Measurements from ENCODE around the gene SIK2.

The SIK2 gene

DNA sequence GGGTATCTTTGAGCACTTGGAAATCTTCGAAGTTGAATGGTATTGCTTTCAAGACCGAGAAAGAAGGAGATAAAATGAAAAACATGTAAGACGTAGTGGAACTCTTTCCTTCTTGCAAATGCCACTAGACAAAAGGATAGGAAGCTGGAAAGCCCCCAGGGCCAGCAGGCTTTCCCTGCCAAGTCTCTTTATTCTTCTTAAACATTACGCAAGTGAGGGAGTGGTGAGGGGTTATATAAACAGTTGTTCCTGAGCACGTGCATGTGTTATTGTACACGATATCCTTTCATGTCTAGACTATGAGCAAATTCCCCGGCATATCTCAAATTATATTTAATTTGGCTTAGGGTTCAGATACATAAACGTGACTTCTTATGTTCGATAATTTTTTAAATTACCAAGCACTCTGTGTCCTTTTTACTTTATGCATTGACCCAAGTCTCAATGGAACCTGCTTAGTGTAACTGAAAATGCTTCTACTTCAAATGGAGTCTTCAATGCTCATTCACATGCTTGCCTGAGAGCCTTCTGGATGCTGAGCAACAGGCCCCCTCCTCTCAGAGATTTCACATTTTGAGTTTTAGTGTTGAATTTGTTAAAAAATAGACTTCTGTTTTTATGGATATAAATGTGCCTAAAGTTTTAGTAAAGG, 104.9 kb downstream of the SIK2 start:
- Histone ChIP-seq H3K4me1 (ENCODE audit: insufficient read depth, low read length) (no peaks in the 10 kb centered on the region), H3K9ac (ENCODE audit: low read depth, low read length) (no peak overlapping the region), H3K4me3 (ENCODE audit: low read depth in 1 of 2, low read length in 2 of 2) (no peak overlapping the region), H3K27ac (ENCODE audit: low read length) (no peak overlapping the region), H3K27me3 (ENCODE audit: insufficient read depth, low read length, poor library complexity) (no peaks in the 10 kb centered on the region), H3K36me3 (ENCODE audit: insufficient read depth, low read length) (peaks cover 76% of the 10 kb centered on the region), H4K20me1 (ENCODE audit: insufficient read depth, low read length) (no peaks in the 10 kb centered on the region), H3K4me2 (ENCODE audit: insufficient read depth, low read length) (no peak overlapping the region), H2AFZ (ENCODE audit: low read depth, low read length) (no peak overlapping the region), H3K9me3 (ENCODE audit: insufficient read depth, low read length, severe bottlenecking) (no peaks in the 10 kb centered on the region), H3K79me2 (ENCODE audit: insufficient read depth, low read length) (no peaks in the 10 kb centered on the region)
- TF ChIP-seq, protein P1, sequence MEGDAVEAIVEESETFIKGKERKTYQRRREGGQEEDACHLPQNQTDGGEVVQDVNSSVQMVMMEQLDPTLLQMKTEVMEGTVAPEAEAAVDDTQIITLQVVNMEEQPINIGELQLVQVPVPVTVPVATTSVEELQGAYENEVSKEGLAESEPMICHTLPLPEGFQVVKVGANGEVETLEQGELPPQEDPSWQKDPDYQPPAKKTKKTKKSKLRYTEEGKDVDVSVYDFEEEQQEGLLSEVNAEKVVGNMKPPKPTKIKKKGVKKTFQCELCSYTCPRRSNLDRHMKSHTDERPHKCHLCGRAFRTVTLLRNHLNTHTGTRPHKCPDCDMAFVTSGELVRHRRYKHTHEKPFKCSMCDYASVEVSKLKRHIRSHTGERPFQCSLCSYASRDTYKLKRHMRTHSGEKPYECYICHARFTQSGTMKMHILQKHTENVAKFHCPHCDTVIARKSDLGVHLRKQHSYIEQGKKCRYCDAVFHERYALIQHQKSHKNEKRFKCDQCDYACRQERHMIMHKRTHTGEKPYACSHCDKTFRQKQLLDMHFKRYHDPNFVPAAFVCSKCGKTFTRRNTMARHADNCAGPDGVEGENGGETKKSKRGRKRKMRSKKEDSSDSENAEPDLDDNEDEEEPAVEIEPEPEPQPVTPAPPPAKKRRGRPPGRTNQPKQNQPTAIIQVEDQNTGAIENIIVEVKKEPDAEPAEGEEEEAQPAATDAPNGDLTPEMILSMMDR (IDR thresholded peaks at IDR 0.05; ENCODE audit: borderline replicate concordance, extremely low read depth, low read length, poor library complexity, severe bottlenecking) = no peak
- TF ChIP-seq EZH2 (IDR thresholded peaks at IDR 0.05; ENCODE audit: borderline replicate concordance, low read depth, low read length, severe bottlenecking) = no peak
- no peak for ATAC-seq (ENCODE audit: insufficient read depth, low read depth)
- DNase-seq = no peak

DNA sequence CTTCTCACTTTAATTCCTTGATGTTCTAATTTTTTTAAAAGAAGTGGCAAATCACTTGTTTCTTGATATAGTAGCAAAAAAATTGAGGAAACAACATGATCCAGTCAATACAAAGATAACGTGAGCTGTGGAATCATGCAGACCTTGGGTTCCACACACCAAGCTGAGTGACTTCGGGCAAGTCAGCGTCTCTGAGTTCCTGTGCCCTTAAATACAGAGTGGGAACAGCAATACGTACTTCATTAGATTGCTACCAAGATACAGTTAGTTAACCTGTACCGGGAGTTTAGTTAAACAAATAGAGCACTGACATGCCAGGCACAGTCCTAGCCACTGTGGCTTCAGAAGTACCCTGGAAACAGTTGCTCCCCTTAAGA, 105.4 kb downstream of the SIK2 start:
- Histone ChIP-seq H3K4me2 (ENCODE audit: insufficient read depth, low read length) (no peak overlapping the region), H2AFZ (ENCODE audit: low read depth, low read length) (no peak overlapping the region), H3K27ac (ENCODE audit: low read length) (no peak overlapping the region), H3K9ac (ENCODE audit: low read depth, low read length) (no peak overlapping the region), H3K4me1 (ENCODE audit: insufficient read depth, low read length) (no peaks in the 10 kb centered on the region), H3K79me2 (ENCODE audit: insufficient read depth, low read length) (no peaks in the 10 kb centered on the region), H3K36me3 (ENCODE audit: insufficient read depth, low read length) (peaks cover 79% of the 10 kb centered on the region), H3K9me3 (ENCODE audit: insufficient read depth, low read length, severe bottlenecking) (no peaks in the 10 kb centered on the region), H3K27me3 (ENCODE audit: insufficient read depth, low read length, poor library complexity) (no peaks in the 10 kb centered on the region), H4K20me1 (ENCODE audit: insufficient read depth, low read length) (no peaks in the 10 kb centered on the region), H3K4me3 (ENCODE audit: low read depth in 1 of 2, low read length in 2 of 2) (no peak overlapping the region)
- no peak for TF ChIP-seq EZH2 (IDR thresholded peaks at IDR 0.05; ENCODE audit: borderline replicate concordance, low read depth, low read length, severe bottlenecking)
- TF ChIP-seq, protein P1 (IDR thresholded peaks at IDR 0.05; ENCODE audit: borderline replicate concordance, extremely low read depth, low read length, poor library complexity, severe bottlenecking) = no peak
- no peak for ATAC-seq (ENCODE audit: insufficient read depth, low read depth)
- no peak for DNase-seq

DNA sequence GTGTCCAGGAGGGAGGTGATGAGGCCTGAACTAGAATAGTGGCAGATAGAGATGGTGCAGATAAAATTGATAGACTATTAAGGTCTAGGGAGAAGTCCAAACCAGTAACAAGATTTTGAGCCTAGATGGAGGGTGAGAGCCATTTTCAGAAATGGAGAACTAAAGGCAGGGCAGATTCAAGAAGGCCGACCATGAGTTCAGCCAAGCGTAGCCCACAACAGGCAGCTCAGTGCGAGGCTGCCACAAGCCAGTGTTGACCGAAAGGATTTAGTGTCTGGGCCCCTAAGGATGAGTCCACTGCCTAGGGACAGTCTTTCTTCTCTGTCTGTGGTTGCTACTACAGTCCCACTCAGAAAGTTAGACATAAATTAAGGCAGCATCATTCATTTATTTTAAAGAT, 112.3 kb downstream of the SIK2 start:
- H3K27me3 ChIP-seq (ENCODE audit: insufficient read depth, low read length, poor library complexity) = no peaks in the 10 kb centered on the region
- no peak overlapping the region for H3K4me3 ChIP-seq (ENCODE audit: low read depth in 1 of 2, low read length in 2 of 2)
- TF ChIP-seq, protein P1 (IDR thresholded peaks at IDR 0.05; ENCODE audit: borderline replicate concordance, extremely low read depth, low read length, poor library complexity, severe bottlenecking) = no peak
- TF ChIP-seq EZH2 (IDR thresholded peaks at IDR 0.05; ENCODE audit: borderline replicate concordance, low read depth, low read length, severe bottlenecking) = no peak
- no peak overlapping the region for H3K4me2 ChIP-seq (ENCODE audit: insufficient read depth, low read length)
- H3K9ac ChIP-seq (ENCODE audit: low read depth, low read length) = no peak overlapping the region
- H3K79me2 ChIP-seq (ENCODE audit: insufficient read depth, low read length) = no peaks in the 10 kb centered on the region
- H3K4me1 ChIP-seq (ENCODE audit: insufficient read depth, low read length) = no peaks in the 10 kb centered on the region
- no peak for ATAC-seq (ENCODE audit: insufficient read depth, low read depth)
- no peaks in the 10 kb centered on the region for H3K9me3 ChIP-seq (ENCODE audit: insufficient read depth, low read length, severe bottlenecking)
- H3K27ac ChIP-seq (ENCODE audit: low read length) = no peak overlapping the region
- H4K20me1 ChIP-seq (ENCODE audit: insufficient read depth, low read length) = no peaks in the 10 kb centered on the region; the same call in 1 of the 2 replicates
- no peak for DNase-seq
- H2AFZ ChIP-seq (ENCODE audit: low read depth, low read length) = no peak overlapping the region
- peaks cover 61% of the 10 kb centered on the region for H3K36me3 ChIP-seq (ENCODE audit: insufficient read depth, low read length)

All from DND-41 (cell line).